HG03354 (cell line): ENCODE data around the gene F7.

Experiments
- ATAC-seq: cut with Tn5 transposase; IDR thresholded peaks from one replicate; pipeline ENCODE4 v1.9.1; 2021; ENCODE audit warnings: mild to moderate bottlenecking; ENCODE audit not compliant: unreplicated experiment, poor library complexity, severe bottlenecking

Gene F7

GRCh38 chr13:113148407-113148806 lies 42.8 kb downstream of the F7 start:
- ATAC-seq: no peak

- no peak for ATAC-seq
Observed at GRCh38 chr13:113148940-113149503, 43.4 kb downstream of the F7 start.

GRCh38 chr13:113149711-113150549 lies 44.3 kb downstream of the F7 start:
- ATAC-seq: no peak

GRCh38 chr13:113150550-113151365 lies 45.2 kb downstream of the F7 start:
- ATAC-seq: no peak

- no peak for ATAC-seq
Observed at GRCh38 chr13:113151745-113152690, 46.4 kb downstream of the F7 start.

GRCh38 chr13:113152691-113152983 lies 47.0 kb downstream of the F7 start:
- no peak for ATAC-seq

GRCh38 chr13:113152984-113153809 lies 47.6 kb downstream of the F7 start:
- ATAC-seq: peak; percentile 36

- peak; percentile 72 for ATAC-seq
Observed at GRCh38 chr13:113153810-113154748, 48.5 kb downstream of the F7 start.

GRCh38 chr13:113155201-113155600 lies 49.6 kb downstream of the F7 start:
- no peak for ATAC-seq

GRCh38 chr13:113155982-113156655 lies 50.5 kb downstream of the F7 start:
- no peak for ATAC-seq

- ATAC-seq: no peak
Observed at GRCh38 chr13:113157206-113157928, 51.8 kb downstream of the F7 start.

- ATAC-seq: no peak
Observed at GRCh38 chr13:113157929-113158747, 52.5 kb downstream of the F7 start, which contains the start of gene PROZ. Gene PROZ, plus strand, starts transcription at chr13:113158648. Its CDS starts 13 bp downstream, at chr13:113158661.

- ATAC-seq: no peak
Observed at GRCh38 chr13:113158946-113159345, 53.4 kb downstream of the F7 start.

GRCh38 chr13:113159701-113160100 lies 54.1 kb downstream of the F7 start:
- ATAC-seq: no peak

- ATAC-seq: no peak
Observed at GRCh38 chr13:113160983-113161382, 55.4 kb downstream of the F7 start.

GRCh38 chr13:113161433-113161832 lies 55.8 kb downstream of the F7 start:
- no peak for ATAC-seq
